Smooth muscle cell (in vitro differentiated cells): ENCODE measurements around the gene DSCAML1. TPM values are rescaled to one million over a fixed set of nuclear protein-coding genes. Genes with fewer than 3 reads are reported as not detected.

ENCODE experiments used
- DNase-seq: peaks from one replicate; lab custom pipeline; 2025; ENCODE audit not compliant: unreplicated experiment; lab: John Stamatoyannopoulos, UW
- H2AFZ ChIP-seq: fragments of 200-600 bp; sonication (generic); 2 replicates; pipeline ENCODE4 v1.6.0; 2016; ENCODE audit warnings: antibody characterized with exemption, low read depth, mild to moderate bottlenecking
- H3F3A ChIP-seq: fragments of 200-600 bp; sonication (generic); 2 replicates; pipeline ENCODE4 v1.6.0; 2017; ENCODE audit warnings: antibody characterized with exemption, low read depth
- H3K27ac ChIP-seq: fragments of 200-600 bp; sonication (generic); 2 replicates; pipeline ENCODE4 v1.5.1; 2016; ENCODE audit warnings: low read depth, mild to moderate bottlenecking
- H3K27me3 ChIP-seq: fragments of 200-600 bp; sonication (generic); 2 replicates; pipeline ENCODE4 v1.6.1; 2016; ENCODE audit warnings: low read depth, mild to moderate bottlenecking
- H3K36me3 ChIP-seq: fragments of 200-600 bp; sonication (generic); 2 replicates; pipeline ENCODE4 v1.5.1; 2016; ENCODE audit warnings: low read depth
- H3K4me1 ChIP-seq: fragments of 200-600 bp; sonication (generic); 2 replicates; pipeline ENCODE4 v1.5.1; 2016; ENCODE audit warnings: low read depth
- H3K4me2 ChIP-seq: fragments of 200-600 bp; sonication (generic); 2 replicates; pipeline ENCODE4 v1.6.0; 2016; ENCODE audit warnings: mild to moderate bottlenecking
- H3K4me3 ChIP-seq: fragments of 200-600 bp; sonication (generic); 2 replicates; pipeline ENCODE4 v1.5.1; 2016; ENCODE audit warnings: mild to moderate bottlenecking
- H3K79me2 ChIP-seq: fragments of 200-600 bp; sonication (generic); 2 replicates; pipeline ENCODE4 v1.6.0; 2016; ENCODE audit warnings: low read depth, mild to moderate bottlenecking
- H3K9ac ChIP-seq: fragments of 200-600 bp; sonication (generic); 2 replicates; pipeline ENCODE4 v1.6.0; 2016; ENCODE audit warnings: low read depth
- H3K9me3 ChIP-seq: fragments of 200-600 bp; sonication (generic); replicated peaks from 2 replicates; pipeline ENCODE4 v1.5.1; 2016; ENCODE audit warnings: low read depth
- H4K20me1 ChIP-seq: fragments of 200-600 bp; sonication (generic); 2 replicates; pipeline ENCODE4 v1.6.0; 2016; ENCODE audit warnings: low read depth
- WGBS: methylation state at CpG from one replicate; pipeline ENCODE4 v1.1.7; 2016; ENCODE audit warnings: low lambda C conversion rate; 5-methylcytosine and 5-hydroxymethylcytosine counted together
- polyA plus RNA-seq: library from polyadenylated mRNA; unstranded; fragments of >200 nt; fragmentation: Nextera tagmentation; extraction: Ambion mirVana; gene quantifications from 2 replicates; pipeline ENCODE4 v1.2.1, GENCODE V29; 2016
- total RNA-seq: library from RNA; depleted of rRNA; stranded (reverse); fragments of >200 nt; gene quantifications from 2 replicates; pipeline ENCODE4 v1.2.3, GENCODE V29; 2014
- TF ChIP-seq, protein P1 (sequence below): fragments of 200-600 bp; sonication (generic); IDR thresholded peaks from 2 replicates; pipeline ENCODE4 v1.5.1; 2017; ENCODE audit warnings: borderline replicate concordance, mild to moderate bottlenecking, antibody characterized with exemption; ENCODE audit not compliant: insufficient read depth, poor library complexity, severe bottlenecking

The DSCAML1 gene
- total and polyA plus RNA-seq, 2 experiments from 2014 or later = 0.22 TPM; not detected in 1

DNA sequence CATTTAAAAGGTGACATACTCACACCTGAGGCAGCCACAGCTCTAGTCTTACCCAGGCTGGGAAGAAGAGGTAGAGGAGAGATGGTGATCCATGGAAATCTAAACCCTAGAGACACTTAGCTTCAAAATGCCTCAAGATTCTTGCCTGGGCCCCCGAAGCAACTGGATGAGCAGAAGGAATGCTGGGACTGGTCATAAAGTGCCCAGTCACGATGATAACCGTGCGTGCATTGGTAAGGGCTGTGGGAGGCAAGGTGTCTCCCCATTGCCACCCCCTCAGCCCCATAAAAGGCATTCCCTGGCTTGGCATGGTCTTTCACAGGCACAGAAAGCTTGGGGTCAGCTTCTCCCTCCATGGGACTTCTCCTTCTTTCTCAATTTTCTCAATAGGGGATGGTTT lies 144.5 kb downstream of the DSCAML1 start:
- Histone ChIP-seq H3K36me3 (no peaks in the 10 kb centered on the region), H3F3A (no peaks in the 10 kb centered on the region), H4K20me1 (no peaks in the 10 kb centered on the region), H3K4me1 (no peaks in the 10 kb centered on the region), H3K79me2 (no peaks in the 10 kb centered on the region), H3K9me3 (no peaks in the 10 kb centered on the region), H2AFZ (no peak overlapping the region), H3K9ac (no peak overlapping the region), H3K27ac (no peak overlapping the region), H3K27me3 (peaks cover 26% of the 10 kb centered on the region), H3K4me2 (no peak overlapping the region), H3K4me3 (no peak overlapping the region)
- WGBS = 93% methylated on average over 4 of the region's 4 CpGs
- DNase-seq = no peak
- TF ChIP-seq, protein P1, sequence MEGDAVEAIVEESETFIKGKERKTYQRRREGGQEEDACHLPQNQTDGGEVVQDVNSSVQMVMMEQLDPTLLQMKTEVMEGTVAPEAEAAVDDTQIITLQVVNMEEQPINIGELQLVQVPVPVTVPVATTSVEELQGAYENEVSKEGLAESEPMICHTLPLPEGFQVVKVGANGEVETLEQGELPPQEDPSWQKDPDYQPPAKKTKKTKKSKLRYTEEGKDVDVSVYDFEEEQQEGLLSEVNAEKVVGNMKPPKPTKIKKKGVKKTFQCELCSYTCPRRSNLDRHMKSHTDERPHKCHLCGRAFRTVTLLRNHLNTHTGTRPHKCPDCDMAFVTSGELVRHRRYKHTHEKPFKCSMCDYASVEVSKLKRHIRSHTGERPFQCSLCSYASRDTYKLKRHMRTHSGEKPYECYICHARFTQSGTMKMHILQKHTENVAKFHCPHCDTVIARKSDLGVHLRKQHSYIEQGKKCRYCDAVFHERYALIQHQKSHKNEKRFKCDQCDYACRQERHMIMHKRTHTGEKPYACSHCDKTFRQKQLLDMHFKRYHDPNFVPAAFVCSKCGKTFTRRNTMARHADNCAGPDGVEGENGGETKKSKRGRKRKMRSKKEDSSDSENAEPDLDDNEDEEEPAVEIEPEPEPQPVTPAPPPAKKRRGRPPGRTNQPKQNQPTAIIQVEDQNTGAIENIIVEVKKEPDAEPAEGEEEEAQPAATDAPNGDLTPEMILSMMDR = no peak

GRCh38 chr11:117649296-117650055 lies 147.5 kb downstream of the DSCAML1 start:
- Histone ChIP-seq H3K79me2 (no peaks in the 10 kb centered on the region), H3K36me3 (no peaks in the 10 kb centered on the region), H2AFZ (no peak overlapping the region), H3K4me3 (no peak overlapping the region), H3K27me3 (peaks cover 22% of the 10 kb centered on the region), H3K9me3 (no peaks in the 10 kb centered on the region), H3K27ac (no peak overlapping the region), H3K4me2 (no peak overlapping the region), H3F3A (no peaks in the 10 kb centered on the region), H3K9ac (no peak overlapping the region), H3K4me1 (no peaks in the 10 kb centered on the region), H4K20me1 (no peaks in the 10 kb centered on the region)
- DNase-seq = no peak
- WGBS = 91% methylated on average over 12 of the region's 12 CpGs
- TF ChIP-seq, protein P1 = no peak

DNA sequence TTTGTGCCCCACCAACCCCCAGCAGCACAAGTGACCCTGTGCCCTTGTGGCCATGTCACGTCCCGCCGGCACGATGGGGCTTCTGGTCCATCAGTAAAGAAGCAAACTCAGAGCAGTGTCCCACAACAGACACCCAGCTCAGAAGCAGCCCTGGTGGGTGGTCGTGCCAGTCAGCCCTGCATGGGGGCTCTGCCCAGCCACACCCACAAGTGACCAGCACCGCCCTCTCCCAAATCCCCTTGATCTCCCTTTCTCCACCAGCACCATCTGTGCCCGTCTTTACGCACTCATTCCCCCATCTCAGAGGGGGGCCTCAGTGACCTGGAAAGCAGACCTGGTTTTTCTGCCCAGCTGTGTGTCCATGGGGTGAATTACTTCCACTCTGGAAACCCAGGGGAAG lies 149.1 kb downstream of the DSCAML1 start:
- Histone ChIP-seq H3K4me2 (no peak overlapping the region), H3K27ac (no peak overlapping the region), H3K27me3 (peaks cover 31% of the 10 kb centered on the region), H3K36me3 (no peaks in the 10 kb centered on the region), H3K4me1 (no peaks in the 10 kb centered on the region), H3K9ac (no peak overlapping the region), H2AFZ (no peak overlapping the region), H3F3A (no peaks in the 10 kb centered on the region), H3K9me3 (no peaks in the 10 kb centered on the region), H3K4me3 (no peak overlapping the region), H3K79me2 (no peaks in the 10 kb centered on the region), H4K20me1 (no peaks in the 10 kb centered on the region)
- TF ChIP-seq, protein P1 = no peak
- no peak for DNase-seq
- WGBS = 93% methylated on average over 8 of the region's 8 CpGs

- no peak overlapping the region for H3K27ac ChIP-seq
- peaks cover 37% of the 10 kb centered on the region for H3K27me3 ChIP-seq
- TF ChIP-seq, protein P1 = no peak
- H3K36me3 ChIP-seq = no peaks in the 10 kb centered on the region
- H3K9me3 ChIP-seq = no peaks in the 10 kb centered on the region
- no peaks in the 10 kb centered on the region for H3K79me2 ChIP-seq
- H2AFZ ChIP-seq = no peak overlapping the region
- no peaks in the 10 kb centered on the region for H3F3A ChIP-seq
- H3K9ac ChIP-seq = no peak overlapping the region
- no peaks in the 10 kb centered on the region for H4K20me1 ChIP-seq
- no peak overlapping the region for H3K4me3 ChIP-seq
- H3K4me1 ChIP-seq = no peaks in the 10 kb centered on the region
- DNase-seq = no peak
- 94% methylated on average over 3 of the region's 3 CpGs for WGBS
- no peak overlapping the region for H3K4me2 ChIP-seq
Observed at GRCh38 chr11:117647207-117647606, 149.8 kb downstream of the DSCAML1 start.
